Bone marrow (tissue), 2 donors: ENCODE results near the gene IZUMO1.
A peak's percentile ranks its signal among the peaks of the same experiment; 100 is the strongest.
"Not testable (repeated sequence)": the region's sequence is repeated elsewhere in the genome, so short reads cannot be mapped to it uniquely, and the experiment has no call there.

Experiments
- DNase-seq, 2 donors: peaks; one replicate each; lab custom pipeline; 2025; lab: John Stamatoyannopoulos, UW

Gene IZUMO1

DNA sequence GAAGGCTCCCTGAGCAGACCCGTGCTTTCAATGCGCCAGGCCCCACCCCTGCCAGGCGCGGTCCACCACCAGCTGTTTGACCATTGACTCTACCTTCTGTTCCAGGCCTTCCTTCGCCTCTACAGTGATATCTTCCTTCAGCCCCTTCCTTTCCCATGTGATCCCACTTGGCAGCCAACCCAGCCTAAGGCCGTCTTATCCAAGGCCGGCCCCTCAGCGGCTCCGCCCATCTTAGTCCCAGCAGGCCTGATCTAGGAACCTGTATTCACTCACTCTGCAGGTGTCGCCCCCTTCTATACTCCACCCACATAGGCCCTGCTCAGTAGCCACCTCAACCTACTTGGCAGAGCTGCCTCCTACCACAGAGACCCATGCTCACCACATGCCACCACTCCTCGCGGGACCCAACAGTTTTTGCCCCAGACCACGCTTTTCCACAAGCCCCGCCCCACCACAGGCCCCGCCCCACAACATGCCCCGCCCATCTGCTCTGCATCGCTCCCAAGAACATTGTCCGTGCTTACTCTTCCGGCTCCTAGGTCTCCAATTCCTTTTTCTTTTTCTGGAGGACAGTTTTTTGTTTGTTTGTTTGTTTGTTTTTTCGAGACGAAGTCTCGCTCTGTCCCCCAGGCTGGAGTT, 9.2 kb downstream of the IZUMO1 start:
- DNase-seq, result no peak

DNA sequence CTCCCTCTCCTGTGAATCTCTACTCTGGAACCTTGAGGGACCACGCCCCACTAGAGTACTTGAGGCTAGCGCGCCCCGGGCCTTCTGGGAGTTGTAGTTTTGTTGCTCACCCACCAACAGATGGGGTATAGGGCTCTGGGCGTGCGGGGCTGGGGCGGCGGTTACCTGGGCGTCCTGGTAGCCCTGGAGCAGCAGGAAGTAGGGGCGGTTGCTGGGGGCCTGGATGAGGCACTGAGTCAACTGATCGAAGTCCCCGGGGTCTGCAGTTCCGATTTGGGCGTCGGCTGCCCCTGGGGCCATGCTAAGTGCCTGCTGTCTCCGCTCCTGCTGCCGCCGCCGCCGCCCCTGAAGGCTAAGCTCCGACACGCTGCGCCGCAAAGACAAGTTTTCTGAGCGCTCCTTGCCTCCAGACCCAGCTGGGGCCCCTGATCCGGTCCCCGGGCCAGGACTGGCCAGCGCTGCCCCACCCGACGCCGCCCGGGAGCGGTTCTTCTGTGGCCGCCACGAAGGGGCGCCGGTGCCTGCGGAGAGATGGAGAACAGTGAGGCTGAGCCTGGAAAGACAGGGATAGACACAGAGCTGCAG, 11.6 kb downstream of the IZUMO1 start:
- no peak for DNase-seq

DNA sequence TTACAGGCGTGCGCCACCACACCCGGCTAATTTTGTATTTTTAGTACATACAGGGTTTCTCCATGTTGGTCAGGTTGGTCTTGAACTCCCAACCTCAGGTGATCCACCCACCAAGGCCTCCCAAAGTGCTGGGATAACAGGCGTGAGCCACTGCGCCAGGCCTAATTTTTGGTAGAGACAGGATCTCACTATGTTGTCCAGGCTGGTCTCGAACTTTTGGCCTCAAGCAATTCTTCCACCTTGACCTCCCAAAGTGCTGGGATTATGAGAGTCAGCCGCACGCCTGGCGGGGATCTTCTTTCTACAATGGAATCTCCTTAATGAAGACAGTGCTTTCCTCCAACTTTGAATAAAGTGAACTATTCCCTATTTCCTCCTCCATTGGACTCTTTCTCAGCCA, 12.1 kb downstream of the IZUMO1 start:
- DNase-seq, result no peak

DNA sequence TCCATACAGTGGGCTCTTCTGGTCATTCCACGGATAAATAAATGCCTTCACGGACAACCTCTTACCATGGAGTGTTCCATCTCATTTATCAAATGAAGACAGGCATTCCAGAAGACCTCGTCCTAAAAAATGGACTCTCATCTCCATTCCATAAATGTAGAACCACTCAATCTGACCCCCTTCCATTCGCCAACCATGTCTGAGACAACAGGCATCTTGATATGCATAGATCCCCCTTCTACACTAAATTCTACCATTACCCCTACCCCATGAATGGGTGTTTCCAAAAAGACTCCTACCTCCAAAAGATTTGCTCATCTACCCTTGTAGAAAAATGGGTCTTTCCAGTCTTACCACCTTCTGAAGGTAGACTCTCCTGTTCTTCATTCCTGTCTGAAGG, 15.3 kb downstream of the IZUMO1 start:
- DNase-seq, result no peak

DNA sequence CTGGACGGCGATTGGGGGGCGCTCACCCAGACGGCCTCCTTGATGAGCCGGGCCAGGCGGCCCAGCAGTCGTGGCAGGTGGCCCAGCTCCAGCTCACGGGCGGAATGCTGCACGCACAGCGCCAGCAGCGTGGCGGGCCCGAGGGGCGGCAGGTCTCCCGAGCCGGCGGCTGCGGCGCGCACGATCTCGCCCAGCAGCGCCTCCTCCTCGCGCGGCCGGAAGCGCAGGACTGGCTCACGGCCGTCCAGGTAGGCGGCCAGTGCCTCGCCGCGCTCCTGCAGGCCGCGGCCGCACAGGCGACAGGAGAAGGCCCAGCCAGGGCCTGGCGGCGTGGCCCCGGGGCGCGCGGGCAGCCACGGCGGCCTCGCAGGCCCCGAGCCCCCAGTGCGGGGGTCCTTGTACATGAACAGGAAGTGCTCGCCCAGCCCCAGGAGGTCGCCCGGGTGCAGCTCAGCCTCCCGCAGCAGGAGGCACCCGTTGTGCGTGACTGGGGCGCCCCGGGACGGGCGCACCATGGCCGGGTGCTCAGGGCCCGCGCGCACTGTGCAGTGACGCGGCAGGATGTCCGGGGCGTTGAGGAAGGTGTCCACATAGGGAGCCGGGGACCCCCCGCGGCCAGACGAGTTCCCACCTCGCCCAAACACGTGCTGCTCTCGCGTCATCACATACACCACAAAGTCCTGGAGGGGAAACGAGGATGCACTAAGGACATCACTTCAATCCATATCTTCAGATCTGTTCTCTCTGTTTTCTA, 17.6 kb downstream of the IZUMO1 start:
- no peak for DNase-seq

DNA sequence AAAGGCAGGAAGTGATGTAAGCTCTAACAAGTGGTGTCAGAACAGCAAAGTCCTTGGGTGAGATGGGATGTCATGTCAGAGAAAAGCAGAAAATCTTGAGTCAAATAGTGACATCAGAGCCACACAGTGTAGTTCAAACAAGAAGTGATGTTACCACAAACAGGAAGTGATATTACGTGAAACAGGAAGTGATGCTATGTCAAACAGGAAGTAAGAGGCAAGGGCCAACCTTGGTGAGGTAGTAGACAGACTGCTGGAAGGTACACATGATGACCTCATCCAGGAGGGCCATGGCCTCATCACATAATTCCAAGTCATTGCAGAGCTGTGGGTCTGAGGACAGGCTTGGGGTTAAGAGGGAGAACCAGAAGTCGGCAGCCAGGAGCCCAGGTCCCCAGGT, 20.2 kb downstream of the IZUMO1 start:
- DNase-seq, result no peak

DNA sequence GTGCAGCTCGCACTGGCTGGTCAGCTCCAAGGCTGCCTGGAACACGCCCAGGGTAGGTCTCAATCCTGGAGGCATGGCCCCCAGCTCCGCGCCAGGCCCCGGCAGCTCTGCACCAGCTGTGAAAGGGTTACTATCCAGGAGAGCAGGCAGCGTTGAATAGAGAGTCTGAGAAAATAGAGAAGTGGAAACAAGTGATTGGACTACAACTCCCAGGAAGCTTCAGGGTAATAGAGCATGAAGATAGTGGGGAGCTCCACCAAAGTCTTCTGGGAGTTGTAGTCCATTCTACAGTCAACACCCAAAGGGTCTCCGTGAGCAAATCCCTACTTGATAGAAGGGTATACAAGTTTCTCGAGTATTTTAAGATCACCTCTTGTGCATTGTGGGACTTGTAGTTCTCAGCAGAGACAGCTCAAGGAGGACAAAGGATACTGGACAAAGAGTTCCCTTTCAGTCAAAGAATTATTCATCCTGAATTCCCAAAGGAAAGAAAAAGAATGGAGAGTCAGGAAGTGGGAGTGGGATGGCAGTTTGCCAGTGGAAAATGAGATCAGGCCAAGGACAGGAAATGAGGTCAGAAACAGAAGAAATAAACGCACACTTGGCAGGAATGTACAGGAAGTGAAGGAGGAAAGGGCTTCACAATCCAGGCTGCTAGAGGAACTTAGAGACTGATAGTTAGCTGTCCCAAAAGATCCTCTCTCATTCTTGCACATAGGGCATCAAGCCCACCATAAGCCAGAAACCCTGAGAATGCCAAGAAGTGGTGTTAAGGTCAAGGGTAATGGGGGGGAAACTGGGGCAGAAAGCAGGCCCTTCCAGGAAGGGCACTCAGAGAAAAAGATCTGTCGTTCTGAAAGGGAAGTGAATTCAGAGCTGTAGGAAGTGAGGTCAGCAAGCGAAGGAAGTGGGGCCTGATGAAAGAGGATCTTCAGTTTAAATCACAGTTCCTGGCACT, 21.6 kb downstream of the IZUMO1 start:
- DNase-seq, result peak; percentile 11 to 82

DNA sequence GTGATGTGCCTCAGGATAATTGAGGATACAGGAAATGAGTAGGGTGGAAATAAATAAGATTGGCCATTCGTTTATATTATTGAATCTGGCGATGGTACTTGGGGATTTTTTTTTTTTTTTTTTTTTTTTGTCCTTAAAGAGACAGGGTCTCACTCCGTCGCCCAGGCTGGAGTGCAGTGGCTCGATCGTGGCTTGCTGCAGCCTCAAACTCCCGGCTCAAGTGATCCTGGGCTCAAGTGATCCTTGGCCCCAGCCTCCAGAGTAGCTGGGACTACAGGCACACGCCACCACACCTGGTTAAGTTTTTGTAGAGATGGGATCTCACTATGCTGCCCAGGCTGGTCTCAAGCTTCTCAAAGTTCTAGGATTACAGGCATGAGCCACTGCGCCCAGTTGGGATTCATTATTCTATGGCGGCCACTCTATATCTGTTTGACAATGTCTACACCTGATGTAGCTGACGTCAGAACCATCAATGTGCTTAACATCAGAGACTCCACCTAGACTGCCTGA, 24.5 kb downstream of the IZUMO1 start:
- DNase-seq, result no peak

DNA sequence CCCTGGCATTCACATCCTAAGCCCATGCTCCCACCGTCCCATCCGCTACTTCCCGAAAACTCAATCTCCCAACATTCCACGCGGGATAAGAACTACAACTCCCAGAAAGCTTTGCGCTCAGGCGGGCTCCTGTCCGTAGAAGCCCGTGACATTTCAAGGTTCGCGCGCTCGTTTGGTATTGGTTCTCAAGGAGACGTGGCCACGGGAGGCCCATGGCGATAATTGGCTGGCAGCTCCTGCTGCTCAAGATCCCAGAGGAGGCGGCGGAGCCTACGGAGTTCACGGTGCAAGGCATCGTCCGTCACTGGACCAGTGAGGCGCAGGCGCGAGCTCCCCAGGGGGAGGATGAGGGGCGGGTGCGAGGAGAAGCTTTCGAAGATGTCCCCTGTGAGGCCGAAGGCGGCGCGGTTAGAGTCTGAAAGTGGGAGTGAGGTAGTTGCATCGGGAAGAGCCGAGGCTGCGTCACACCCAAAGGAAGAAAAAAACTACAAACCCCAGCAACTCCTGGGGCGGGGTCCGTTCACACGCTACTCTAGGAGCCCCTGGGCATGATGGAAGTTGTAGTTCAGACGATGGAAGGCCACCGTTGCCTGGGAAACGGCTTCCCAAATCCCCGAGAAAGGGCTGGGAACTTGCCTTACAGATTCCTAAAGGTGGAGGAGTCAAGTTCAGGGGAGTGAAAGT, 26.0 kb downstream of the IZUMO1 start:
- DNase-seq, result peak; percentile 76 to 89

DNA sequence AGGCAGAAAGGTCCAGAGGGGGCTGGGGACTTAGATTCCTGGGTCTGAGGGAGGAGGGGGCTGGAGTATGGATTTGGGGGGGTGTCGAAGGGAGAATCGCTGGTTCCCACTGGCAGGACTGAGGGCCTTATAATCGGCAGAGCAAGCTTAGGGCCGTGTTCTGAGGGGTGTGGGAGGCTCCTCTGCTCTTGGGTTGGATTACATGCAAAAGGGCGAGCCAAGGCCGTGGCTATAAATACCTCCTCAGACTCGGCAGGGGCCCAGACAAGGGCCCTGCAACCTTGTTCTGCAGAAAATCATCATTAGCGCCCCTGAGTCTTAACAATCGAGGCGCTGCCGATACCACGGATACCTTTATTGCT, 26.5 kb downstream of the IZUMO1 start:
- DNase-seq, result no peak

DNA sequence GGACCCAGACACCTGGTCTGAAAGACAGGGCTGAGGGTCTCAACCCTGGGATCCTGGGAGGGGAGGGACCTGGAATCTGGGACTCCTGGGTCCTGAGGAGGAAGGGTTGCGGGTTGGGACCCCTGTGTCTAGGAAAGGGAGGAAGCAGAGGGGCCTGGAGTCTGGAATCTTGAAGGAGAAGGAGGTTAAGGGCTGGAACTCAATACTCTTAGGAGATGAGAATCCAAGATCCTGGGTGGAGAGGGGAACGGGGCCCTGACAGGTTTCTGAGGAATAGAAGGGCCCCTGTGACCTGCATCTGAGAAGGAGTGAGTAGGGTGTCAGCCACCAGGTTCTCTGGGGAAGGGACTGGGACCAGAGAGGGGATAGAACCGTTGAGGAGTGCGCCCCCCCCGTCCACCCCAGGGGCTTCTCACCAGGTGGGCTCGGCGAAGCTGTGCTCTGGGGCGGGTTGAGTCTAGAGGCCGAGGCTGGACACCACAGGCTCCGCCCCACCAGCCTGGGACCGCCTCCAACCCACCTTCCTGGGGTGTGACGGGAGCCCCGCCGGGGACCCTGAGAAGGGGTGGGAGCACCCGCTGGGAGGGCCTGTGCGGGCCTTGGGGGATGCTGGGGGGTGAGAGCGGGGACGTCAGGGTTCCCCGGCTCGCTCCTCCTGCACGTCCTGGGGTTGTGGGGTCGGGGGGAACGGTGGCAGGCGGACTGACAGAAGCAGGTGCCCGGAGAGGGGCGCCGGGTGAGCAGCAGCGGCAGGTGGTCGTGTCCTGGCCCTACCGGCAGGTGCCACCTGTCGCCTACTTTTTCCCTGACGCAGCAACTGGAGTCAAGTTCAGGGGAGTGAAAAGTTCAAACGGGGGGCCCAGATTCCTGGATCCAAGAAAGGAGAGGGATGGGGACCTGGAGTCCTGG, 27.2 kb downstream of the IZUMO1 start, which contains the start of gene MAMSTR:
Gene MAMSTR (minus strand): TSS at position 463 of the 909 bp plus-strand sequence. CDS start 694 bp downstream, outside the sequence.
- no peak for DNase-seq

DNA sequence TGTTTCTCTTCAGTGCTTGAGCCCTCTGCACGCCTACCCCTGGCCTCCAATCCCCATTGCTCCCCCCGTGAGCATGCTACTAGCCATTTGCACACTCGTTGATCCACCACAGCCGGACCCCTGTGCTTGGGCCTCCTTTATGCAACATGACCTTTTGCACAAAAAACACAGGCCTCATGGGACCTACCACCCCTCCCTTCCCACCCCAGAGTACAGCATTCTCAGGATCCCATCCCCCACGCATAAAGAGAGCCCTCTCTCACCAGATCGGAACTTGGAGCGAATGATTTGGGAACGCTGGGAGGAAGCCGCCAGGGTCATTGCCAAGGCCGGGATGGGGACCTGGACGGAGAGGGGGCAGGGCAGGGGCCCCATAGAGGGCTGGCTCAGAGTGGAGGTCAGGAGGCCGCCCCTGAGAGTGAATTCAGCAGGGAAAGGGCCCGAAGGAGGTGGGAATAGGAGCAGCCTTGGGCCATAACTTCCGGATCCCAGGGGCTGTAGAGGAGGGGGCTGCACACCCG, 27.9 kb downstream of the IZUMO1 start:
- DNase-seq, result no peak

DNA sequence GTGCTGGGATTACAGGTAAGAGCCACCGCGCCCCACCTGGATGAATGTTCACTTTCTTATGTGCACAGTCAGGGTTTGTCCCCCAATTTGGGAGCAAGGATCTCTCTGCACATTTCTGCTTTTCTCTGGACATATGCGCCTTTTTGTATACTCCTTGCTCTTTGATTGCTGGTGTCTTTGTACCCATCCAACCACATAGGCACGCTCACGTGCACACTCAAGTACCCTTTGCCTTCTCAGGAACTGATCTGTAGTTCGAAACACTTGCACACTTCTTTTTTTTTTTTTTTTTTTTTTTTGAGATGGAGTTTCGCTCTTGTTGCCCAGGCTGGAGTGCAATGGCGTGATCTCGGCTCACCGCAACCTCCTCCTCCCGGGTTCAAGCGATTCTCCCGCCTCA, 28.6 kb downstream of the IZUMO1 start:
- not testable (repeated sequence) for DNase-seq

DNA sequence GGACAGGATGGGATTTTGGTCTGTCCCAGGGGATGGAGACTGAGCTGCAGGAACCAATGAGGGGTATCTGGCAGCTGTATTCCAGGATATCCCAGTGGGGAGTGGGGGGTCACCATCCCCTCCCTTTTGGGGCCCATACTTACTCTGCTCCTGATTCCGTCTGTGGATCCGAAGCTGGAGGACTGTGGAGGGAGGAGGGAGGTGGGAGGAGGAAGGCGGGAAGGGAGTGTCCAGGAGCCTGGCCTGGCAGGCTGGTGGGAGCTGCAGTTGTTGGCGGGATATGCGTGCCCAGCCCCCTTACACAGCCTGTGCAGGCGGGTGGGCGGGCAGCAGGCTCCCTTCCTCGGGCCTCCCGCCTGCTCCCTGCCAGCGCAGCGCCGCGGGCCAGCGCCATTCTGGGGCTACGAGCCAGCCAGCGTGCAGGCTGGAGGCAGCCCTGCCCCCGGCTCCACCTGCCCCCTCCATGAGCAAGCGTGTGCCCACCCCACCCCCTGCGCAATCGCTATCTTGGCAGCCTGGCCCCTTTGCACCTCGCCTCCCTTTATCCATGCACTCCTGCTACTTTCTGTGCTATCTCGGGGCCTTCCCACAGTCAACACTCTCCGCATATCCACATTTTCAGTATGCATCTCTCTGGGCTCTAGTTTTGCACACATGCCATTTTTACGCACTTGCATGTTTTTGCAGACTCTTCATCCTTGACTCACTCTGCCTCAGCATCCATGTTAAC, 30.0 kb downstream of the IZUMO1 start:
- DNase-seq, result no peak

DNA sequence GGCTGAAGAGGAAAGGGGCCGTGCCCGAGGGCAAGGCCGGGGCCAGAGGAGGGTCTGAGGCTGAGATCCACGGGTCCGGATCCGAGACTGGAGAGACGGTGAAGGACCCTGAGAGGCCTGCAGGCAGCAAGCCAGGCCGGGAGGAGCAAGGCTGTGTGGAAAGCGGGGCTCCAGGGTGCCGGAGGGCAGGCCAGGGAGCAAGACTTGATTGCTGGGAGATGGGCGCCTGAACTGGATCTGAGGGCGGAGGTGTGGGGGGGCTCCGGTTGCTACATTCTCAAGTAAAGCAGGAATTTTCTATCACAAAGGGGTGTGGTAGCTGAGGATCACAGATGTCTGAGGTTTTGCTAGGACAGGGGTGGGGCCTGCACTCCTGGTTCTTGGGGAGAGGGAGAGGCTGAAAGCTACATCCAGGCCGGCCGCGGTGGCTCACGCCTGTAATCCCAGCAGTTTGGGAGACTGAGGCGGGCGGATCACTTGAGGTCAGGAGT, 31.0 kb downstream of the IZUMO1 start:
- DNase-seq, result no peak

DNA sequence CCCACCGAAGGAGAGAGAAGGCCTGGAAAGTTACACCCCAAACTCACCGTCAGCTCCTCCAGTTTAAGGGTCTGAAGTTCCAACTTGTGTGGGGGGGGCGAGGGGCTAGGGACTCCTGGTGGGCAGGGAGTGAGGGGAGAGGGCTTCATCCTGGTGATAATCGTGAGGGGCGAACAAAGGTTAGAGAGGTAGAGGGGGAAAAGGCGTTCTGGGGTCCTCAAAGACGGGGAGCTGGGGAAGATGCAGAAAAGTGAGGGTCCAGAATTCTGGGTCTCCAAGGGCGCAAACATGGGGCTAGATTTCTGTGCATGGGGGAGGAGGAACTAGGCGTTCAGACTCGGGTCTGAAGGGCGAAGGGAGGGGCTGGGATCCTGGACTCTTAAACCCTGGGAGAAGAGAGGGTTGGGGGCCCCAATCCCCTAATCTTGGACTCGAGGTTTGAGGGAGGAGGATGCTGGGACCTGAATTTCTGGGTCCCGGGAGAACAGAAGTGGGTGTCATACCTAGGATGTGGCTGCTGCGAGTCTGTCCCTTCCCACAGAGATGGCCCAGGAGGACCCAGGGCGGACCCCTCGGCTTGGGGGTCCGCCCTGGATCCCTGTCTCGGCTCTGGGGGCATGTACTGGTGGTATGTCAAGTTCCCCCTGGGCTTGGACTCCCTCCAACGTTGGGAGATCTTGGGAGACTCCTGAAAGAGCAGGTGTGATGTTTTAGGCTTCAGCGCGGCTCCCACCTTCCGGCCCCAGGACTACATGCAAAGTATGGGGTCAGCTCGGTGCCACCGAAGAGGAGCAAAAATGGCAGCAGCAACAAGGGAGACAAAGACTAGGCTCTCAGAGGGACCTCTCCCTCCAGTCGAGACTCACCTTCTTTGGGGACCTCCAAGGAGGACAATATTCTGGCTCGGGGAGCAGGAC, 31.7 kb downstream of the IZUMO1 start:
- DNase-seq, result no peak

DNA sequence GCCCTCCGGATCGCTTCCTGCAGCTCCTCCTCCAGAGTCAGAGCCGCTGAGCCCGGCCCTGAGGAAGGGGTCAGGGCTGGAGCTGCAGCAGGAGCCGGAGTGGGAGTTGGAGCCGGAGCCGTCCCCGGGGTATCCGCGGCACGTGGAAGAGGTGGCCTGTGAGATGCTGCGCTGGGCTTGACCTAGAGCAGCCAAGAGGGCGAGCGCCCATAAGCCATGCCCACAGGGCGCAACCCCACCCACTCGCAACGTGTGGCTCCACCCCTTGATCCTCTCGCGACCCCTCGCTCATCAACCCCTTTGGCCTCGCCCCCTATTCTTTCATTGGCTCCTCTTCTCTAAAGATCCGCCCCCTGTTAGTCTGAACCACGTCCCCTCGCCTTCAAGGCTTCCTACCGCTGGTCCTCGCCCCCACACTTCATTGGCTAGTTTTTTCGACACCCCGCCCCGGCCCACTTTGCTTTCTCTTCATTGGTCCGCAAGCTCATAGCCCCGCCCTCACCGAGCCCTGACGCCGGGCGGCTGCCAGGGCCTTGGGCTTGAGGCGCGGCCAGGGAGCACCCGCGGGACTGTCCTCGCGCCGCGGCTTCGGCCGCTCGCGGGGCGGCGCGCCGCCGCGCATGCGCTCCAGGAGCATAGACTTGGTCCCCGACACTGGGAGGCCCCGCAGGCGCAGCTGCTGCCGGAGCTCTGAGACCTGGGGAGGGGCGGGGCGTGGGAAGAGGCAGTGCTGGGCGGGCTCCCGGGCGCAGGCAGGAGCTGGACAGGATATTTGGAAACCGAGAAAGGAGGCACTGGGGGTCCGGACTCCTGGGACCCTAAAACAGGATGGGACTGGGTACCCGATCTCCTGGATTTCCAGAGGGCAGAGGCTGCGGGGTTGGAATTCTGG, 32.6 kb downstream of the IZUMO1 start:
- peak; percentile 83 to 100 for DNase-seq
